ENCODE measurements around the gene LRG1.

GRCh38 chr19:4555657-4556561, 16.1 kb upstream of the LRG1 start:
- TF ChIP-seq, protein P1, sequence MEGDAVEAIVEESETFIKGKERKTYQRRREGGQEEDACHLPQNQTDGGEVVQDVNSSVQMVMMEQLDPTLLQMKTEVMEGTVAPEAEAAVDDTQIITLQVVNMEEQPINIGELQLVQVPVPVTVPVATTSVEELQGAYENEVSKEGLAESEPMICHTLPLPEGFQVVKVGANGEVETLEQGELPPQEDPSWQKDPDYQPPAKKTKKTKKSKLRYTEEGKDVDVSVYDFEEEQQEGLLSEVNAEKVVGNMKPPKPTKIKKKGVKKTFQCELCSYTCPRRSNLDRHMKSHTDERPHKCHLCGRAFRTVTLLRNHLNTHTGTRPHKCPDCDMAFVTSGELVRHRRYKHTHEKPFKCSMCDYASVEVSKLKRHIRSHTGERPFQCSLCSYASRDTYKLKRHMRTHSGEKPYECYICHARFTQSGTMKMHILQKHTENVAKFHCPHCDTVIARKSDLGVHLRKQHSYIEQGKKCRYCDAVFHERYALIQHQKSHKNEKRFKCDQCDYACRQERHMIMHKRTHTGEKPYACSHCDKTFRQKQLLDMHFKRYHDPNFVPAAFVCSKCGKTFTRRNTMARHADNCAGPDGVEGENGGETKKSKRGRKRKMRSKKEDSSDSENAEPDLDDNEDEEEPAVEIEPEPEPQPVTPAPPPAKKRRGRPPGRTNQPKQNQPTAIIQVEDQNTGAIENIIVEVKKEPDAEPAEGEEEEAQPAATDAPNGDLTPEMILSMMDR (IDR thresholded peaks at IDR 0.05; ENCODE audit: low read depth, low read length, missing input control): no peak
- TF ChIP-seq TAF1 (conservative IDR thresholded peaks at IDR 0.05): no peak
- no peak for TF ChIP-seq RAD21 (IDR thresholded peaks at IDR 0.05)
- TF ChIP-seq, protein P2, sequence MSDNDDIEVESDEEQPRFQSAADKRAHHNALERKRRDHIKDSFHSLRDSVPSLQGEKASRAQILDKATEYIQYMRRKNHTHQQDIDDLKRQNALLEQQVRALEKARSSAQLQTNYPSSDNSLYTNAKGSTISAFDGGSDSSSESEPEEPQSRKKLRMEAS (IDR thresholded peaks at IDR 0.05): no peak
- no peak for TF ChIP-seq YY1 (IDR thresholded peaks at IDR 0.05)
- TF ChIP-seq REST (IDR thresholded peaks at IDR 0.05): no peak
- TF ChIP-seq HNF4A (conservative IDR thresholded peaks at IDR 0.05): no peak
- no peak for TF ChIP-seq ZBTB33 (IDR thresholded peaks at IDR 0.05)
- no peak for TF ChIP-seq ATF3 (IDR thresholded peaks at IDR 0.05)
- TF ChIP-seq GABPA (IDR thresholded peaks at IDR 0.05 in 1 of 2, conservative IDR thresholded peaks at IDR 0.05 in 1 of 2): no peak
- no peak for TF ChIP-seq EGR1 (IDR thresholded peaks at IDR 0.05; ENCODE audit: low read depth in 2 of 2)
- no peak for TF ChIP-seq FOXA1 (IDR thresholded peaks at IDR 0.05)
- no peak for TF ChIP-seq RXRA (IDR thresholded peaks at IDR 0.05)
